HepG2 (cell line): ENCODE data around the gene TMEM135. TPM values are rescaled to one million over a fixed set of nuclear protein-coding genes. Genes with fewer than 3 reads are reported as not detected.
A peak's percentile ranks its signal among the peaks of the same experiment; 100 is the strongest.

Experiments
- AGO2 ChIP-seq: fragments of 200-400 bp; formaldehyde crosslinking; optimal IDR thresholded peaks from 2 replicates; pipeline ENCODE3; 2017; ENCODE audit warnings: mild to moderate bottlenecking, low read depth, low read length, moderate library complexity
- CC2D1A ChIP-seq: sonication (generic); formaldehyde crosslinking; IDR thresholded peaks from 2 replicates; pipeline ENCODE4 v1.8.1; 2023; ENCODE audit warnings: mild to moderate bottlenecking, missing genetic modification reagents
- CENPBD1 ChIP-seq: sonication (generic); formaldehyde crosslinking; IDR thresholded peaks from 2 replicates; pipeline ENCODE4 v1.8.0; 2022; ENCODE audit warnings: missing genetic modification reagents, low read depth, mild to moderate bottlenecking, borderline replicate concordance
- DZIP1 ChIP-seq: sonication (generic); formaldehyde crosslinking; IDR thresholded peaks from 2 replicates; pipeline ENCODE4 v1.5.0; 2020; ENCODE audit warnings: mild to moderate bottlenecking, missing genetic modification reagents
- IKZF1 ChIP-seq: fragments of 450-650 bp; IDR thresholded peaks from 2 replicates; pipeline ENCODE4 v1.7.1; 2016
- MATR3 ChIP-seq: sonication (generic); formaldehyde crosslinking; IDR thresholded peaks from 2 replicates; pipeline ENCODE4 v1.4.0; 2020; ENCODE audit warnings: missing genetic modification reagents
- MED1 ChIP-seq: sonication (generic); formaldehyde crosslinking; IDR thresholded peaks from 2 replicates; pipeline ENCODE4 v1.4.0; 2020; ENCODE audit warnings: missing genetic modification reagents
- MZF1 ChIP-seq: sonication (generic); formaldehyde crosslinking; IDR thresholded peaks from 2 replicates; pipeline ENCODE4 v1.8.1; 2023; ENCODE audit warnings: mild to moderate bottlenecking, missing genetic modification reagents, borderline replicate concordance
- PLSCR1 ChIP-seq: sonication (generic); formaldehyde crosslinking; IDR thresholded peaks from 2 replicates; pipeline ENCODE4 v1.5.0; 2020; ENCODE audit warnings: missing genetic modification reagents, mild to moderate bottlenecking, borderline replicate concordance
- PRPF4 ChIP-seq: fragments of 200-400 bp; formaldehyde crosslinking; IDR thresholded peaks from 2 replicates; pipeline ENCODE4 v1.6.1; 2016; ENCODE audit warnings: low read length, low read depth; ENCODE audit not compliant: poor library complexity, severe bottlenecking
- SCMH1 ChIP-seq: sonication (generic); formaldehyde crosslinking; IDR thresholded peaks from 2 replicates; pipeline ENCODE4 v1.9.0; 2021; ENCODE audit warnings: missing genetic modification reagents, mild to moderate bottlenecking, borderline replicate concordance
- SMAD9 ChIP-seq: sonication (generic); formaldehyde crosslinking; IDR thresholded peaks from 2 replicates; pipeline ENCODE4 v1.5.1; 2020; ENCODE audit warnings: mild to moderate bottlenecking, missing genetic modification reagents
- TBL1XR1 ChIP-seq: fragments of 150-350 bp; IDR thresholded peaks from 2 replicates; pipeline ENCODE4 v1.6.1; 2014; ENCODE audit warnings: borderline replicate concordance, low read length; ENCODE audit not compliant: partially characterized antibody
- XBP1 ChIP-seq: sonication (generic); formaldehyde crosslinking; IDR thresholded peaks from 2 replicates; pipeline ENCODE4 v1.5.0; 2020; ENCODE audit warnings: missing genetic modification reagents
- ZBTB39 ChIP-seq: sonication (generic); formaldehyde crosslinking; IDR thresholded peaks from 2 replicates; pipeline ENCODE4 v1.5.0; 2020; ENCODE audit warnings: missing genetic modification reagents
- ZKSCAN8 ChIP-seq: IDR thresholded peaks from 2 replicates; pipeline ENCODE4 v1.6.1; 2016; ENCODE audit warnings: borderline replicate concordance, missing genetic modification reagents, missing compliant biosample characterization
- ZNF124 ChIP-seq: sonication (generic); formaldehyde crosslinking; IDR thresholded peaks from 2 replicates; pipeline ENCODE4 v1.4.0; 2020; ENCODE audit warnings: missing genetic modification reagents
- ZNF205 ChIP-seq: IDR thresholded peaks from 2 replicates; pipeline ENCODE4 v1.6.1; 2018; ENCODE audit warnings: missing biosample characterization, missing genetic modification reagents
- ZNF317 ChIP-seq: sonication (generic); formaldehyde crosslinking; IDR thresholded peaks from 2 replicates; pipeline ENCODE4 v1.5.0; 2020; ENCODE audit warnings: mild to moderate bottlenecking, missing genetic modification reagents
- ZNF331 ChIP-seq: sonication (generic); formaldehyde crosslinking; IDR thresholded peaks from 2 replicates; pipeline ENCODE4 v1.4.0; 2020; ENCODE audit warnings: missing genetic modification reagents
- ZNF567 ChIP-seq: sonication (generic); formaldehyde crosslinking; IDR thresholded peaks from 2 replicates; pipeline ENCODE4 v1.8.1; 2023; ENCODE audit warnings: mild to moderate bottlenecking, missing genetic modification reagents, borderline replicate concordance
- ZNF75D ChIP-seq: sonication (generic); formaldehyde crosslinking; IDR thresholded peaks from 2 replicates; pipeline ENCODE4 v1.8.1; 2023; ENCODE audit warnings: missing genetic modification reagents, mild to moderate bottlenecking, borderline replicate concordance
- ZSCAN5A ChIP-seq: sonication (generic); formaldehyde crosslinking; IDR thresholded peaks from 2 replicates; pipeline ENCODE4 v1.8.0; 2022; ENCODE audit warnings: mild to moderate bottlenecking, missing genetic modification reagents, borderline replicate concordance
- polyA plus RNA-seq, 8 experiments: library from polyadenylated mRNA; depleted of rRNA in 3 of 8; stranded (reverse) in 7 of 8; unstranded in 1 of 8; fragments of >200 nt; fragmentation: Illumina TruSeq in 4 of 8; extraction: Trizol in 4 of 8; gene quantifications; 2 replicates each; pipeline versions ENCODE4 v1.2.1 to v1.2.3, GENCODE V29; 2011 to 2016; ENCODE audit warnings: low read depth in 4 of 8, missing spikeins in 1 of 8, mixed read lengths in 1 of 8; ENCODE audit not compliant: insufficient read depth in 1 of 8
- total RNA-seq, 5 experiments: library from RNA; depleted of rRNA; stranded (reverse); fragments of >200 nt; fragmentation: Illumina TruSeq; extraction: Trizol; gene quantifications; 2 replicates each; pipeline ENCODE4 v1.2.3, GENCODE V29; 2016; ENCODE audit warnings: low read depth in 1 of 5

Gene TMEM135
- total and polyA plus RNA-seq, 2 of the 13 experiments (the other 11 are each of a cell fraction or from before 2014, with no cell fraction given) = 36.6 to 88.9 TPM

- TF ChIP-seq TBL1XR1 = no peak
- no peak for TF ChIP-seq CC2D1A (CRISPR knock-in tag)
- no peak for TF ChIP-seq PRPF4
- no peak for TF ChIP-seq IKZF1
- peak; percentile 96 for TF ChIP-seq MED1 (CRISPR knock-in tag)
- TF ChIP-seq ZKSCAN8 (CRISPR knock-in tag) = peak; percentile 16; the same call in 1 of the 2 replicates
- TF ChIP-seq ZNF205 (CRISPR knock-in tag) = peak; percentile 97
- no peak for TF ChIP-seq CENPBD1 (CRISPR knock-in tag)
- TF ChIP-seq ZNF317 (CRISPR knock-in tag) = no peak
- peak; percentile 73; the same call in 1 of the 2 replicates for TF ChIP-seq ZNF124
- TF ChIP-seq ZNF567 (CRISPR knock-in tag) = peak; percentile 66; the same call in 1 of the 2 replicates
- TF ChIP-seq ZNF75D = no peak
- no peak for TF ChIP-seq MZF1 (CRISPR knock-in tag)
- peak; percentile 42; the same call in 1 of the 2 replicates for TF ChIP-seq DZIP1 (CRISPR knock-in tag)
- TF ChIP-seq PLSCR1 (CRISPR knock-in tag) = no peak
- no peak for TF ChIP-seq ZSCAN5A (CRISPR knock-in tag)
- no peak; the same call in none of the 2 replicates for TF ChIP-seq ZNF331
- TF ChIP-seq AGO2 = peak; percentile 71
- TF ChIP-seq XBP1 (CRISPR knock-in tag) = no peak
- no peak for TF ChIP-seq SCMH1 (CRISPR knock-in tag)
- TF ChIP-seq MATR3 (CRISPR knock-in tag) = no peak
- TF ChIP-seq ZBTB39 (CRISPR knock-in tag) = peak; percentile 47; the same call in 1 of the 2 replicates
- TF ChIP-seq SMAD9 = peak; percentile 35
Measured at GRCh38 chr11:87037450-87038234, at the start of gene TMEM135 (continued).
